Stimulated activated CD4-positive, alpha-beta T cell treated with anti-CD3 and anti-CD28 coated beads, Interleukin-15, amount 100 ng/mL, for 24 hours (primary cell): ENCODE results near the gene FAM227A.
"Not testable (repeated sequence)": the region's sequence is repeated elsewhere in the genome, so short reads cannot be mapped to it uniquely, and the experiment has no call there.

Experiments used
- DNase-seq: peaks from one replicate; pipeline ENCODE4 v3.0.0-alpha.2; 2020

The FAM227A gene

DNA sequence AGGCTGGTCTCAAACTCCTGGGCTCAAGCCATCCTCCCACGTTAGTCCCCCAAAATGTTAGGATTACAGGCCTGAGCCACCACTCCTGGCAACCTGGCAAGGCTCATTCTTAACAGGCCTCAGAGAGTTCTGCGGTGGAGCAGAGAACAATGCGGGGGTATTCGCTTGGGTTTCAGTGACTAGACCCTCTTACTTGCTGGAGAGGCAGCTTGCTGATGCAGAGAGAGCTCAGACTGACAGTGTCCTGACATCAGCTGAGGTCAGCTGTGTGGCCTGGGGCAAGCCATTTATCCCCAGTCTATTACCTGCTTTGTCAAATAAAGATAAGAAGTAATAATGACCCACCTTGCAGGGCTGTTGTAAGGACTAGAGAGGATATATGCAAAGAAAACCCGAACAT is 46.0 kb downstream of the FAM227A start:
- no peak for DNase-seq

DNA sequence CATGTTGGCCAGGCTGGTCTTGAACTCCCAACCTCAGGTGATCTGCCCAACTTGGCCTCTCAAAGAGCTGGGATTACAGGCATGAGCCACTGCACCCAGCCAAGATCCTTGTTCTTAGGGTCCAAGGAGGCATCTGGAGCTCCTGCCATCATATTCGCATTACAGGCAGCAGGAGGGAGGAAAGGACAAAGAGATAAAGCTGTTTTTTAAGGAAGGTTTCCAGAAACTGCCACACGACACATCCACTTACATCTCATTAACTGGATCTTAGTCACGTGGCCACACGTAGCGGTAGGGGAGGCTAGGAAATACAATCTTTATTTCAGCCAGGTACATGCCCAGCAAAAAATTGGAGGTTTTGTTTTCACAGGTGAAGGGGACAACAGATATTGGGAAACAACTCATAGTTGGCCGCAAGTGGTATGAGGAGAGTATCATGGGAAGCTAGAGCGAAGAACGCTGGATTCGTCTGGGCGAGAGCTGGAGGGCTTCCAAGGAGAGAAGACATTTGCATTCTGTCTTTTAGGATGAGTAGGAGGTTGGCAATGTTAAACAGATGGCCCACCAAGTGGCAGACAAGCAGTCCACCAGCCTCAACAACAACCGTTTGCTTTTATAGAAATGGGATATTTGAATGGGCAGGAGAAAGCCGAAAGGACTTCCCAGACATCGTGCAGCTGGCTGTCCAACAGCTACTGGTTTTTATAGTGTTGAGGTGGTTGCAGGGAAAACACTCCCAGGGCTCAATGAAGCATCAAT is 47.0 kb downstream of the FAM227A start:
- DNase-seq = no peak

GRCh38 chr22:38607680-38608079 is 48.5 kb downstream of the FAM227A start:
- DNase-seq = no peak

DNA sequence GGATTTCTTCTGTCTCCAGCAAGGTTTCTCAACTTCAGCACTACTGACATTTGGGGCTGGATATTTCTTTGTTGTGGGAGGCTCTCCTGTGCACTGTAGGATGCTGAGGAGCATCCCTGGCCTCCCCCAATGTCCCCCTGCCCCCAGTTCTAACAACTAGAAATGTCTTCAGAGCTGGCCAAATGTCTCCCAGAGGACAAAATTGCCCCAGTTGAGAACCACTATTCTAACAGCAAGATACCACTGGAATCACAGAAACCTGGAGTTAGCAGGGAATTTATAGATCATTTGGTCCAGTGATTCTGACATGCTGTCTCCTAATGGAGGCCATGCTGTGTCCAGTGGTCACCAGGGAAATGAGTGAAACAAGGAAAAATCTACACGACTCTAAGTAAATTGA is 54.0 kb downstream of the FAM227A start:
- no peak for DNase-seq

GRCh38 chr22:38601221-38601764 is 54.9 kb downstream of the FAM227A start:
- DNase-seq = no peak

DNA sequence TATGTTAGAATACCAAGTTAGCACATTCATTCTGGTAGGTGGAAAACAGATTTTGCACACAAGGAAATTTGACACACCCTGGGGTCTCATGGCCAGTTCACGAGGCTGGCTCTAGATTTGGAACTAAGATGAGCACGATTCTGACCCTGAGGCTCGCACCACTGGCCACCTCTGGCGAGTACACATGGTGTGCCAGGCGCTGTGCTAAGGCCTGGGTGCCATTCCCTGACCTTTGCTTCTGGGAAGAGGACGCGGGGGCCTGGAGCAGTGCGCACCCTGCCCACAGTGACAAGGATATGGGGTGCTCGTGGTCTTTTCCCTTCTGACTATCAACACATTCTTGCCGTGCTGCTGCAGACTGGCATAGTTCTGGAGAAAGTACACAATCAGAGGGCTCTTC is 56.7 kb downstream of the FAM227A start:
- DNase-seq = no peak

GRCh38 chr22:38582923-38583322 is 73.3 kb downstream of the FAM227A start:
- DNase-seq = not testable (repeated sequence)

DNA sequence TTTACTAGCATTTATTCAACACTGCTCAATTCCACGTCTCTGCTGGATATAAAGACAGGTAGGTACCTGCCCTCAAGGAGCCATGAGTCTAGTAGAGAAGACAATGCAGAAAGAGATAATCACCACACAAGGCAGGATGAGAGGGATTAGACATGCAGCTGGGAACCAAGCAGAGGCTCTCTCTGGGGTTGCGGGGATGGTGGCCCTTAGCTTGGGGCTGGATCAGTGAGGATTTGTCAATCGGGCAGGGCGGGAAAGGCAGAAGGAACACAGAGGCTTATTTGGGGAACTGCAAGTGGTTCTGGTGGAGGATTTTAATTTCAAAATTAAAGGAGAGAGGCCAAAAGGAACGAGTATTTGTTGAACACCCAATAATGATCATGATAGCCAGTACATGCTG is 77.7 kb downstream of the FAM227A start:
- DNase-seq = no peak

DNA sequence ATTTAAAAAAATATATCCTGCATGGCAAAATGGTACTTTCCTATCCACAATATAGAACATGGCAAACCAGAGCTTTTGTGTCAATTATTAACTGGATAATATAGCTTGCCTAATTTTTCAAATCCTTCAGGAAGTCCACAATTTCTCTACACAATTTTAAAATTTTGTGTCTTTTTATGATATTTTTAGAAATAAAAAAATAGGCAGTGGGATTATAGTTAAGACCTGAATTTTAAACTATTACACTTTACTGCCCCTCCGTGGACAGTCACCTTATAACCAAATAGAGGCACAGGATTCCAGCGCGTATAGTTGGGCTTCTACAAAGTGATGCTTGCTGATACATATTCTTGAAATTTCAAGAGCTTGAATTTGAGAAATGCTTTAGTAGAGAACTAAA is 84.1 kb downstream of the FAM227A start:
- DNase-seq = peak; percentile 36

GRCh38 chr22:38570779-38571364 is 85.3 kb downstream of the FAM227A start:
- peak; percentile 54 for DNase-seq

DNA sequence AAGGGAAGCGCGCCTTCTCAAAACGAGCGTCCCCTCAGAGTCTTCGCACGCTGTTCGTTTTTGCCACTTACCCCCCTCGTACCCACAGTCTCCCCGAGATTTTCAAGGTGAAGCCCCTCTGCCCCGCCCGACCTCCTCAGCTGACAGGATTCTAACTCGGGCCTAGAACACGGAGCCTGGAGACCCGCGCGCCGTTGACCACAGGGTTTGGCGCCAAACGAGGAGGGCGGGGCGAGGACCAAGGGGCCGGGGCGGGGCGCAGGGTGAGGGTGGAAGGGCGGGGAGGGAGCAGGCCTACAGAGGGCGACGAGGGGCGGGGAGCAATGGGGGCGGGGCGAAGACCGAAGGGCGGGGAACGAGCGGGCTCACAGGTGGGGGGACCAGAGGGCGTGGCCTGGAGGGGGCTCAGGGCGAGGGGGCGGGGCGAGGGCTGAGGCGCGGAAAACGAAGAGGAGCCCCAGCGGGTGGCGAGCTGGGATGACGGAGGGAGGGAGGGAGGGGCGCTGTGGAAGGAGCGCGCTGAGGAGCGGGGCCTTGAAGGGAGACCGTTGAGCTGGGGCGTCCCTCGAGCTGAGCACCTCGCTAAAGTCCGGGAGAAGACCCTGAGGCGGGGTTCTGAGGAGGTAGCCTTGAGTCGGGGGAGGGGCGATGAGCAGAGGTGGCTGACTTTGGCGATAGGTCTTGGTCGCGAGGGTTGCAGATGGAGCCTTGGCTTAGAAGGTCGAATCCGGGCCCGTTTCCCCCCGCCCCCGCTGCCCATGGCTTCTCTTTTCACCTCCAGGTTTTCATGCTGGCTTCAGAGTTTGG is 86.0 kb downstream of the FAM227A start, which contains the start of gene DMC1:
DMC1 (minus strand) TSS at position 212 of the 807 bp plus-strand sequence. CDS start 1,927 bp downstream, outside the sequence.
- DNase-seq = peak; percentile 99

- no peak for DNase-seq
Observed at GRCh38 chr22:38569181-38569971, 86.8 kb downstream of the FAM227A start.

- DNase-seq = no peak
Observed at GRCh38 chr22:38567531-38568285, 88.5 kb downstream of the FAM227A start.

DNA sequence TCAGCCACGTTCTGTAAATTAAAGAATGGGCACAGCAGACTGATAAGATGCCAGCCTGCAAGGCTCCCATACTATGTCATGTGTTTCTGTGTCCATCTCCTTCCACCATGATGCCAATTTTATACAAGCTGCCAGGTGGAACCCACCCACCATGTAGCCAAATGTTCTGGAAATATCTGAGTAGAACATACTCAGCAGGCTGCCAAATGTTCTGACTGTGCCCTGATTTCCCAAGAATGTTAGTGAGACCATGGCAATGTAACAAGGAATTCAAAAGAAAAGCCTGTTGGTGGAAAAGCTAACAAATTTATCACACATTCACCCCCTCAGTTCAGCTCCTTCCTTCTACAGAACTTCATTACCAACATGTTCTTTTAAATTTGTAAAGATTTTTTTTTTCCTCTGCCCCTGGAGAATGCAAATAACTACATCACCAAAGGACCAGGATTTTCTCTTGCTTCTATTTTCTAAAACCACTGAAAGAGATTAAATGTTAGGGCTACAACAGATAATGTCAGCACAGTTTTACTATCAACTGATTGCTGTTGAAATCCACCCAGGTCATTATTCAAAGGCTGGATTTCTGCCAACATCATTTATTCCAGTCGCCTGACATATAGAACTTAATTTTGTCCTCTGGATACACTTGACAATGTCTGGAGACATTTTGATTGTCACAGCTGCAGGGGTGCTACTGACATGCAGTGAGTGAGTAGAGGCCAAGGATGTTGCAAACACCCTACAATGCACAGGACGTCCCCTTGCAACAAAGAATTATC is 89.3 kb downstream of the FAM227A start:
- no peak for DNase-seq

- DNase-seq = no peak
Observed at GRCh38 chr22:38565441-38565840, 90.8 kb downstream of the FAM227A start.

GRCh38 chr22:38564669-38565068 is 91.5 kb downstream of the FAM227A start:
- DNase-seq = no peak

DNA sequence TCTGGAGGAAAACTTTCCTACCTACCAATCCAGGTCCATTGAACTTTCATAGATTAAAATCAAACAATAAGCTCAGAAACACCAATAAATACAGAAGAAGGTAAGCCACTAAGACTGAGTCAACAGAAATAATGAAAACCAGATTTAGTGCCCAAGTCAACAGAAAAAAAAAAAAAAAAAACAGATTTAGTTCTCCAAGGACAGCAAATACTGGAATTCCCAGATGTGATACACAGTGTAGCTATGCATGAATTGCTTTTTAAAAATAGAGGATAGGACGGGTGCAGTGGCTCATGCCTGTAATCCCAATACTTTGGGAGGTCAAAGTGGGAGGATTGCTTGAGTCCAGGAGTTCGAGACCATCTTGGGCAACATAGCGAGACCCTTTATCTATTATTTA is 101.9 kb downstream of the FAM227A start:
- DNase-seq = no peak

DNA sequence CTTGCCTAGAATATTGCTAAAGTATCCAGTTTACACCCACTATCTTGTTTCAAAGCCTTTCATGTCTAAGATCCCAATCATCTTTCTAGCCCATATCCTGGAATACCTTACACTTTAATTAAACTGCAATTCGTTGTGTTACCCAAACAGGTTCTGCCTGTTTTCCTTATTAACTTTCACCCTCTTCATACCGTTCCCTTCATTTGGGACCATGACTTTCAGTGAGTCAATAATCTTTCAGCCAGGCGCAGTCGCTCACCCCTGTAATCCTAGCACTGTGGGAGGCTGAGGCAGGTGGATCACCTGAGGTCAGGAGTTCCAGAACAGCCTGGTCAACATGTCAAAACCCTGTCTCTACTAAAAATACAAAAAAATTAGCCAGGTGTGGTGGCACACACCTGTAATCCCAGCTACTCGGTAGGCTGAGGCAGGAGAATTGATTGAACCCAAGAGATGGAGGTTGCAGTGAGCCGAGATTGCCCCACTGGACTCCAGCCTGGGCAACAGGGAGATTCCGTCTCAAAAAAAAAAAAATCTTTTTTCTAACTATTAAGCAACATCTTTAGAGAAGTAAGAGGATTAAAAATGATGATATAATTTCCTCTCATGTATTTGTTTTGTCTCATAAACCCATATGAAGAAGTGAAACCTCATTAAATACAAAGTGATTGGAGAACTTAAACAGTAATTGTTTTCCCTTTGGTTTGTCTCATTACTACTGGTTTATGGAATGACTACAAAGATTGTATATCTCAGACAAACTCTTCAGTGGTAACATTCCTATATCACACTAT is 106.9 kb downstream of the FAM227A start:
- DNase-seq = no peak

DNA sequence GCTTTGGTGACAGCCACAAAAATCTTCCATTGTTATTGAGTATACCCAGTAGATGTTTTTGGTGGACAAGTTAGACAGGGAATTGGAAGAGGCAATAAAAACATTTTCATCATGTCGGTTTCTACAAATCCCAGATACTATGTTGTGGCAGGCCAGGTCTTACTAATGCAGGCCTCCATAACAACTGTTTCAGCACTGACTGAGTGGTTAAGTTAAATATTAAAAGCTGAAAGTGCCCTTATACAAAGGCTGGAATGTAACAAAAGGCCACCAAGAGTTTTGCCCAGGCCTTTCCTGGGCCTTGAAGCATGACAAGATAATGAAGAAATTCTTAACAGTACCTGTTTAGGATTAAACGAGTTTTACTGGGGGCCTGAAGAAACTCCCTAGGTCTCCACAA is 115.5 kb downstream of the FAM227A start:
- no peak for DNase-seq
